ENCODE measurements around the gene DUSP14.
"Not testable (repeated sequence)": the region's sequence is repeated elsewhere in the genome, so short reads cannot be mapped to it uniquely, and the experiment has no call there.

Gene DUSP14

GRCh38 chr17:37485938-37486570 is 3.6 kb upstream of the DUSP14 start:
- no peak for DNase-seq

- DNase-seq = no peak
Observed at GRCh38 chr17:37488009-37488604, 1.6 kb upstream of the DUSP14 start.

GRCh38 chr17:37488607-37489196 is 989 bp upstream of the DUSP14 start:
- peak; percentile 73 for DNase-seq

- peak; percentile 70 to 75 for DNase-seq
Observed at GRCh38 chr17:37490022-37490587, 414 bp downstream of the DUSP14 start.

- DNase-seq = no peak
Observed at GRCh38 chr17:37490638-37491614, 1.2 kb downstream of the DUSP14 start.

GRCh38 chr17:37492167-37492566 is 2.5 kb downstream of the DUSP14 start:
- DNase-seq = no peak

- no peak for DNase-seq
Observed at GRCh38 chr17:37493249-37494027, 3.7 kb downstream of the DUSP14 start.

- DNase-seq = no peak
Observed at GRCh38 chr17:37494401-37494831, 4.7 kb downstream of the DUSP14 start.

GRCh38 chr17:37494971-37495370 is 5.3 kb downstream of the DUSP14 start:
- DNase-seq = no peak

- no peak for DNase-seq
Observed at GRCh38 chr17:37500378-37500777, 10.7 kb downstream of the DUSP14 start.

GRCh38 chr17:37502009-37502936 is 12.6 kb downstream of the DUSP14 start:
- no peak for DNase-seq

- DNase-seq = no peak
Observed at GRCh38 chr17:37503148-37503547, 13.5 kb downstream of the DUSP14 start.

GRCh38 chr17:37505333-37505732 is 15.6 kb downstream of the DUSP14 start:
- no peak for DNase-seq

- no peak for DNase-seq
Observed at GRCh38 chr17:37506678-37507077, 17.0 kb downstream of the DUSP14 start.

GRCh38 chr17:37507111-37507510 is 17.4 kb downstream of the DUSP14 start:
- DNase-seq = no peak

GRCh38 chr17:37510056-37510455 is 20.4 kb downstream of the DUSP14 start:
- DNase-seq = no peak

GRCh38 chr17:37511642-37512041 is 22.0 kb downstream of the DUSP14 start:
- DNase-seq = not testable (repeated sequence)

GRCh38 chr17:37512442-37513068 is 22.9 kb downstream of the DUSP14 start:
- DNase-seq = no peak

- DNase-seq = no peak
Observed at GRCh38 chr17:37513711-37514110, 24.0 kb downstream of the DUSP14 start.

GRCh38 chr17:37516127-37516571 is 26.5 kb downstream of the DUSP14 start:
- DNase-seq = no peak
